Limb (tissue), 2 donors: Measurements from ENCODE around the gene USP53.
A peak's percentile ranks its signal among the peaks of the same experiment; 100 is the strongest.
"Not testable (repeated sequence)": the region's sequence is repeated elsewhere in the genome, so short reads cannot be mapped to it uniquely, and the experiment has no call there.

ENCODE experiments used
- DNase-seq, 2 donors: peaks; one replicate each; pipeline ENCODE4 v3.0.0-alpha.2; 2016; ENCODE audit errors: extremely low spot score in 2 of 2

USP53 gene

DNA sequence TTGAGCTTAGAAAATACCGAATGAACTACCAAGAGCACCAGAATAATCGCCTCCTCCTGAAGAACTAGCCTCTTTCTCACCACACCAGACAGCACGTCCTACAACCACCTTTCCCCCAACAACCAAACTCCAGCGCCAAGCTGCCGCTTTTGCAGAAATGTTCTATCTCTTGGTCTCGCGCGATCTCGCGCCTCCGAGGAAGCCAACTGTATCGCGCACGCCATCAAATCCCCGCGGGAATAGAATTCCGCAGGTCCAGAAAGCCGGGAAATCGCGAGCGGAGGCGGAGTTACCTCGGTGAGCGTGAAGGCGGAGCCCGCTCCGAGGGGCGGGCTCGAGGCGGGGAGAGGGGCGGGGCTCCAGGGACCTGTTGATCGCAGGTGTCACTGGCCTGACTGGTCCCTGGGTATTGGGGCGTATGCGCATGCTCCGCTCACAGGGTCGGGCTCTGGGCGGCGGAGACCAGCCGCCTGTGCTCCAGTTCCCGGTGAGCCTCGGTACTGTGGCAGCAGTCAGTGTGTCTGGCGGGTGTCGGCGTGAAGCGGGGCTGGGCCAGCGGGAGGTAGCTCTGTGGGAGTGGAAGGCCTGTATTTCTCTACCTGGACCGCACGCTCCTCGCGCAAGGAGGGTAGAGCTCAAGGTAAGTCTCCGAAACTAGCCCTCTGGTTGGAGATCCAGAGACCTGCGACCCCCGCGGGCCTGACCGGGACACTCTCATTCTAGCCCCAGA, at the start of gene USP53:
TSS of gene USP53 (plus strand) at position 480 of the 730 bp plus-strand sequence. CDS start 27,047 bp downstream, outside the sequence.
- peak; percentile 93 to 97 for DNase-seq

DNA sequence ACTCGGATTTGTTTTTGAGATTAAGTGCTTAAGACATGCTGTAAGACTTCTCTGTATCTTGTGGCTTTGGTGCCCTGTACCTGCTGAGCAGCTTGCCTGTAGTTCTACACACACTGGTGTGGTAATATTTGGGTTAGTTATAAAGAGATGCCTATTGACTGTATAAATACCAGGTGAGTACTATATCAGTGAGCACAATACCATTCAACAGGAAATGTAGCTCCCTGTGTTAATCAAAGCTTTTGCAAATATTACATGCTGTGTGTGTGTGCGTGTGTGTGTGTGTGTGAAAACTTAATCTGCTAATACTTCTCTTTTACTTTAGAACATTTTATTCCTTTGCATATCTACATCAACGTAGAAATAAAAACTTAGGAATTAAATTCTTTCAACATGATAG, 46.7 kb upstream of the USP53 start:
- no peak for DNase-seq

DNA sequence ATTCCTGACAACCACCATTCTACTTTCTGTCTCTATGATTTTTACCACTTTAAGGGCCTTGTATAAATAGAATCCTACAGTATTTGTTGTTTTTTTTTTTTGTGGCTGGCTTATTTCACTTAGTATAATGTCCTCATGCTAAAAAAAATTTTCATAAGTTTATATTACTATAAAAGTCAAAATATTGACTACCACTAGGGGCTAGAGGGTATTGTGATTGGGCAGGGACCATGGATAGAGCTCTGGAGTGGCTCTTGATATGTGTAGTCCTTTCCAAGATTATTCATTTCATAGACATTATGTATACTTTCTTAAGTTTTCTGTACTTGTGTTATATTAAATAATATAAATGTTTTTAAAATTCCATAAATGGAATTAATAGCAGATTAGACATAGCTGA, 42.3 kb upstream of the USP53 start:
- DNase-seq: no peak

DNA sequence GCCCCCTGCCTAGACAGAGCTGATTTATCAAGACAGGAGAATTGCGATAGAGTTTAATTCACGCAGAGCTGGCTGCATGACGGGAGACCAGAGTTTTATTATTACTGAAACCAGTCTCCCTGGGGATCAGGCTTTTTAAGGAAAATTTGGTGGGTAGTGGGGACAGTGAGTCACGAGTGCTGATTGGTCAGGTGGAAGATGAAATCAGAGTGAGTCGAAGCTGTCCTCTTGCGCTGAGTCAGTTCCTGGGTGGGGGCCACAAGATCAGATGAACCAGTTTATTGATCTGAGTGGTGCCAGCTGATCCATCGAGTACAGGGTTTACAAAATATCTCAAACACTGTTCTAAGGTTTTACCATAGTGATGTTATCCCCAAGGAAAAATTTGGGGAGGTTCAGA, 40.3 kb upstream of the USP53 start:
- DNase-seq: no peak

DNA sequence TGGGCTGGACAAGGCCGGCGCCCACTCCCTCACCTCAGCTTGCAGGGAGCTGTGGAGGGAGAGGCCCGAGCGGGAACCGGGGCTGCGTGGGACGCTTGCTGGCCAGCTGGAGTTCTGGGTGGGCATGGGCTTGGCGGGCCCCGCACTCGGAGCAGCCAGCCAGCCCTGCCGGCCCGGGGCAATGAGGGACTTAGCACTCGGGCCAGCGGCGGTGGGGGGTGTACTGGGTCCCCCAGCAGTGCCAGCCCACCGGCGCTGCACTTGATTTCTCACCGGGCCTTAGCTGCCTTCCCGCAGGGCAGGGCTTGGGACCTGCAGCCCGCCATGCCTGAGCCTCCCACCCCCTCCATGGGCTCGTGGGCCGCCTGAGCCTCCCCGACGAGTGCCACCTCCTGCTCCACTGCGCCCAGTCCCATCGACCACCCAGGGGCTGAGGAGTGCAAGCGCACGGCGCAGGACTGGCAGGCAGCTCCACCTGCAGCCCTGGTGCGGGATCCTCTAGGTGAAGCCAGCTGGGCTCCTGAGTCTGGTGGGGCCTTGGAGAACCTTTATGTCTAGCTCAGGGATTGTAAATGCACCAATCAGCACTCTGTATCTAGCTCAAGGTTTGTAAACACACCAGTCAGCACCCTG, 38.7 kb upstream of the USP53 start:
- not testable (repeated sequence) for DNase-seq

DNA sequence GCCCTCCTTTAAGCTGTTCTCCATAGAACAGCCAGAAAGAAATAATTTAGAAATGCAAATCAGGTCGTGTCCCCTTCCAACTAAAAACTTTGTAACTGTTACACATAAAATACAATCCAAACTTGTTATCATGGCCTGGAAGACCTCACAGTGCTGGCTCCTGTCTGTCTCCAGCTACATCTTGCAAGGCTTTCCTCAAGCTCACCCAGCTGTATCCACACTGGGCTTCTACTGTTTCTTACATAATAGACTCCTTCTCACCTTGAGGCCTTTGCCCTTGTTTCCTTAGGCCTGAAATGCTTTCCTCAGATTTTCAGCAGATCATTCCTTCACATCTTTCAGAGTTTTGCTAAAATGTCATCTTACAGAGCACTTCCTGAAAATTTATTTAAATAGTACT, 33.5 kb upstream of the USP53 start:
- no peak for DNase-seq

DNA sequence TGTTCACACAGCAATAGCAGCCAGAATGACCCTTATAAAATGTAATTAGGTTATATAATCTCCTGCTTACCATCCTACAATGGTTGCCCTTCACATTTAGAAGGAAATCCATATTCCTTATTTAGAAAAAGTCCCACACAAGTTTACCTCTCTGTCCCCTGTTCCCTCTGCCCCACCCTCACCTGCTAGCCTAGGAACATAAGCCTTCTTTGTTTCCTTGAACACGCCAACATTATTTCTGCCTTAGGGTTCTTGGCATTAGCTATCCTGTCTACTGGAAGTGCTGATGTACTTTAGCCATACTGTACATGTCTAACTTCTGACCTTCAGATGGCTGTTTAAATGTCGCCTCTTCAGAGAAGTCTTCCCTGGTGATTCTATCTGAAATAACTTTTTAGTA, 28.4 kb upstream of the USP53 start:
- no peak for DNase-seq

DNA sequence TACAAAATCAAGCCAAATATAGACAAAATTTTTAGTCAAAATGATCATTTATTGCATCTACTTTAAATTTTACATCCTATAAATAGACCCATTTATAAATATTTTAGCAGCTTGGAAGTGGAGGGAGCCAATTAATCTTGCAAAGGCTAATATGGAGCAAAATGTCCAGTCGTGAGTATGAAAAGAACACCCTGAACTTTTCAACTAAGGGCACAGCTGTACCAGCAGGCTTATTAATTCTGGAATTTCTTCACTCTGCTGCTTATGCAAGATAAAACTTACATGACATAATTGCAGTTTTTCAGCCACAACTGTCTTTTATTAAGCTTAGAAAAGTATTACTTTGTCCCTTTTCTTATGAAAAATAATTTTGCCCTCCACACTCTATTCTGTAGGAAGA, 22.9 kb upstream of the USP53 start:
- DNase-seq: peak in 1 of 2 donors; percentile 12

DNA sequence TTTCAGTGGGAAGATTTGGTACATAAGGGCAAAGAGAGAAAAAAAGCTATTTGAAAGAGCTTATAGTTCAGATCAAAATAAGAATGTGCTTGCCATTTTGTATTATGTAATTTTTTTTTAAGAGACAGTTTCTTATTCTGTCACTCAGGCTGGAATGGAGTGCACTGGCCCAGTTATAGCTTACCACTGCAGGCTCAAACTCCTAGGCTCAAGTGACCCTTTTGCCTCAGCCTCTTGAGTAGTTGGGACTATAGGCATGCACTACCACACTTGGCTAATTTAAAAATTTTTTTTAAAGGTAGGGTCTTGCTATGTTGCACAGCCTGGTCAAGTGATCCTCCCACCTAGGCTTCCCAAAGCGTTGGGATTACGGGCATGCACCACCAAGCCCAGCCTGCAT, 22.2 kb upstream of the USP53 start:
- DNase-seq: no peak

DNA sequence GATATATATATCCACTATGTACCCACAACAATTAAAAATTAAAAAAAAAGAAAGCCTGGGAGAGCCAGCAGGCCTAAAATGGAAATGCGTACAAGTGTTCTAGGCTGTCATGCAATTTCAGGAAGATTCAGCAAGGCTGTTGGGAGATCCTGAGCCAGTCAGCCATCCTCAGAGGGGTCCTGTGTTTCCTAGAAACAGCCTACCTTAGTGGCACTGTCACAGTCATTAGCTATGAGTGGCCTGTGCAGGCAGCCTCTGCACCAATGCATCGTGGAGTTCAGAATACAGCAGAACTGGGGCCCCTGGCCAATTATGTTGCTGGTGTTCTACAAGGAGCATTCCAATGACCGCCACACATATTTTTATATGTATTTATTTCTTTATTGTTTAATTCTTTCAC, 21.0 kb upstream of the USP53 start:
- DNase-seq: no peak

DNA sequence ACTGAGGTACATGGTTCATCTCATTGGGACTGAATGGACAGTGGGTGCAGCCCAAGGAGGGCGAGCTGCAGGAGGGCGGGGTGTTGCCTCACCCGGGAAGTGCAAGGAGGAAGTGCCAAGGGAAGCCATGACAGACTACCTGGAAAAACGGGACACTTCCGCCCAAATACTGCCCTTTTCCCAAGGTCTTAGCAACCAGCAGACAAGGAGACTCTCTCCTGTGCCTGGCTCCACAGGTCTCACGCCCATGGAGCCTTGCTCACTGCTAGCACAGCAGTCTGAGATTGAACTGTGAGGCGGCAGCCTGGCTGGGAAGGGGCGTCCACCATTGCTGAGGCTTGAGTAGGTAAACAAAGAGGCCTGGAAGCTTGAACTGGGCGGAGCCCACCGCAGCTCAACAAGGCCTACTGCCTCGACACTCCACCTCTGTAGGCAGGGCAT, 14.7 kb upstream of the USP53 start:
- no peak for DNase-seq

DNA sequence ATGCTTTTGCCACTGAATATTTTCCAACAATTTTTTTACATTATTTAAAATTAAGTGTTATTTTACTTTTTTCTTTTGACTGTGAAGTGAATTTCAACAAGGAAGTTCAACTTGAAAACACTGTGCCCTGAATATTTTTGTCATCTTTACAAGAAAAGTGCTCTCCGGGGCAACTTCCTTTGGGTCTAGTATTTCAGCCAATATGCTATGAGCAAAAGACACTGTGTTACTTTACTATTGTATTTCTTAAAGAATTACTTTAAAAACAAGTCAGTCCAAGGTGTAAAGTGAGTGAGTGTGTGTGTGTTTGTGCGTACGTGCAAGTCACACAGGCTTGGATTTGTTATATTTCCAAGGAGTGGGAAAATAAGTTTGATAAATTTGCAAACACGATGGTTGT, 7.6 kb upstream of the USP53 start:
- DNase-seq: peak in 1 of 2 donors; percentile 7

DNA sequence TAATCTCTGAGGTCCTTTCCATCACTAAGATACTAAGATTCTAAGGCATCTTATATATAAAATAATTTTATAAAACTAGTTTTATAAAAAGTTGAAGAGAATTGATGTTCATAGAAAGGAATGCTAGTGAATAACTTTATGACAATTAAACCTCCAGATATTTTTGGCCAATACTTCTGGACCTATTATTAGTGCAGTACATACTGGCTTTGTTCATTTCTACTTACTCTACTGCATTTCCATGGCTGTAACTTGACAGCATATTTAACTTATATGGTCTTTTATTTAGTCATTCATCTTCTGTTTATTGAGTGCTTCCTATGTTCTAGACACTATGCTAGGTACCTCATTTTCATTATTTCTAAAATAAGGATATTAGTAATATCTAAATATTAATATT, 6.8 kb upstream of the USP53 start:
- no peak for DNase-seq

DNA sequence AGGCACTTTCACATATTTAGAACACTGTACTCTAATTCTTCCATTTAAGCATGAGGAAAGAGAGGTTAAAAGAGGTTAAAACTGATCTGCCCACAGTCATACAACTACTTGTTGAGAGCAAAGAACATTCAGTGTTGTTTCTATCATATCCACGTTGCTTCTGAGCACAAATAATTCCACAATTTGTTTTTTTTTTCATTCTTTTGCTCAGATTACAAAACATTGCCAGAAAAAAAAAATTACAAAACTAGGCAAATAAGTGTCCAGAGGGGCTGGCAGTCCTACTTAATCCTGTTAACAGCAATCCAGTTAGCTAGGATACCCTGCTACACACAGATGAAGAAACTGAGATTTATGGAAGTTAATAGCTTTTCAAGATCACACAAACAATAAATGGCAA, 6.3 kb upstream of the USP53 start:
- DNase-seq: no peak

DNA sequence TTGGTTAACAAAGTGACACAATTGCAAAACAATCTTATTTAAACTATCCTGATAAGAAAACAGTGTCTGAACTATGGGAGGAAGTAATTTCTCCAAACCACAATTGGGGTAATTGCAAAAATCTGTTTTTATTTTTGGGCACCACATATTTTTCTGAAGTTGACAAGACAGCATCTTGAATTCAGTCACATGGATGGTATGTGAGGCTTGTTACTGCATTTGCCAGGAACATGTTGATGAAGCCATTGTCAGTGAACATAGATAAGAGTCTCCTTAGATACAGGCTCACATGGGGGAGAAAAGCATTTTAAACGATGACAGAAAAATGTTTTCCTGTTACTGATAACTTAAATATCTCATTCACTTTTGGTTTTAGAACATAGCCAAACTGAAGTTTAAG, 5.5 kb upstream of the USP53 start:
- DNase-seq: no peak

DNA sequence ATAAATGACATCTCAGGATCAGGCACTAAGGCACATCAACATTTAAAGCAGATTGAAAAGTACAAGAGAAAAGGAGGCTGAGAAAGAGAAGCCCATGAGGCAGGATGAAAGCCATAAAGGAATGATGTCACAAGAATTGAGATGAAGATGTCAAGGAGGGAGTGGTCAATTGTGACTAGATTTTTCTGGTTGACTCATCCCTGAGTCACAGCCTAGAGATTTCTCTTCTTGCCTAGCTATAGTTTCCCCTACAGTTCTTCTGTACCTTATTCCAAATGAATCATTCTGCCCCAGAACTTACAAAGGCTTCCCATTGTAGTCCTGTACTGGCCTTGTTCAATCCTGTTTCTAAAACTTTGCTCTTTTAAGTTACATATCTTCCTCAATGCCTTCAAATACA, 3.4 kb upstream of the USP53 start:
- DNase-seq: no peak

DNA sequence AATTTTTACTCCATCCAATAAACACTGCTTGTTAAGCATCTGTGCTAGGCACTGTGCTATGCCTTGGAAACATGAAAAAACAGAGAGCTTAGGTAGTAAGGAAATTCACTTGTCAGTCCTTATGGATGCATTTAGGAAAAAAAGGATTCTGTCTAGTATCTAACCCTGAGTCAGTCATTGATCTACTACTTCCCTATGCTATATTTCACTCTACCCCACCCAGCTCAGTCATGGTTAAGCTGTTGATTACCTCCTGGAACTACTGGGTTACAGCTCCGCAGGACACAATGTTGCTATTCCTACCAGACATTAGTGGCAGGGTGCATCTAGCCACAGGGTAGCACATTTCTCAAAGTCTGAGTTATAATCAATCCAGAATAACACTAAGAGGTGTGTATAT, 2.9 kb upstream of the USP53 start:
- no peak for DNase-seq

DNA sequence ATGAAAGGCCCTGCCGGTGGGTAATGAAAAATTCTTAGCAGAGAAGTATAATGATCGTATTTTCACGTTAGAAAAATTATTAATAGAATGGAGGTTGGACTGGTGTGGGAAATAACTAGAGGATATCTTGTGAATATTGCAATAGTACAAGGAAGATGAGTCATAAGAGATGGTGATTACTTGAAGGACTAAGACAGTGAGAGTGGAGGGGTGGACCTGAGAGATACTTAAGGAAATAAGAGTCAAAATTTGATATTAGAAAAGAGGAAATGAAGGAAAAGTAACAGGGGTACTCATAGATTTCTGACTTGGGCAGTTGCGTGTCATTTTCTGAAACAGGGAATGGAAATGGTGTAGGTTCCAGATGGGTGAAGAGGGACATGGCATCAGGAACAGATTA, 1.7 kb upstream of the USP53 start:
- DNase-seq: no peak

DNA sequence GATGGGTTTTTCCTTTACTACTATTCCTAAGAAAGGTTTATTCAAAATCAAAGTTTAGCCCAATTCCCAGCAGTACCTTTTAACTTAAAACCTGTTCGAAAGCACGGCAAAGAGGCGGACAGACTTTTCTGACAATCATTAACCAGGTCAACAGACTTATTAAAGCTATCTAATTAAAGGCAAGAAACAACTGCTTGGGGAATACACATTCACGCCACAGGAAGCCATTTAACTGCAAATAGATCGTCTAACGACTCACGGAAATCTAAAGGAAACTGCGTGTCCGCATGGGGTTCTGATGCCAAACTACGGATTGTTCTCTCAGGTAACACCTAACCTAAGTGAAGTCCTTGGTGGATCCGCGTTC, 663 bp upstream of the USP53 start:
- peak in 1 of 2 donors; percentile 40 for DNase-seq

DNA sequence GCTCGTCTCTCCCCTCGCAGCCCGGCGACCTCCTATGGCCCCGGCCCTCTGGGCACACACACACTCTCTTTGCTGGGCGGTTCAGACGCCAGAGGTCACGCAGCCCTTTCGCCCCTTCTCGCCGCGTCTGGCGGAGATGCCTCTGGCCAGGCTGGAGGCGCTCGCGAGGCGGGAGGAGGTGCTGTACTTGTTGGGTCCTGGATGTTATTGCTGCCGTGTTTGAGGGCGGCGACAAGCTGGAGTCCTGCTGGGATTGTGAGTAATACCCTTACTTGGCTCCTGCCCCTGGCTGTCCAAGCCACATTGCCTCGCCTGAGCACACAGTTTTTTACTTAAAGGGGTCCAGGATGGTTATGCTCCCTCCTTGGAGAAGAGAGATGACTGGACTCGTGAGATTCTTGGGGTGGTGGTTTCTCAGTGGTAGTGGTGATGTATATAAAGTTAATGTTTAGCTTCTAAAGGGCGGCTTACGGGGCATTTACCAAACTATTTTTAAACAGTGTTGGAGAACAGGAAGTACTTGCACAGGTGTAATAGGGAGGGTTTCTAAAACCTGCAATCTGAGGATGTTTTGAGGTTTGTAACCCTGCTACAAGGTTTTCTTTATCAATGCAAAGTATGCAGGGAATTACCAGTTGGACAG, 572 bp downstream of the USP53 start:
- DNase-seq: peak; percentile 60 to 80

DNA sequence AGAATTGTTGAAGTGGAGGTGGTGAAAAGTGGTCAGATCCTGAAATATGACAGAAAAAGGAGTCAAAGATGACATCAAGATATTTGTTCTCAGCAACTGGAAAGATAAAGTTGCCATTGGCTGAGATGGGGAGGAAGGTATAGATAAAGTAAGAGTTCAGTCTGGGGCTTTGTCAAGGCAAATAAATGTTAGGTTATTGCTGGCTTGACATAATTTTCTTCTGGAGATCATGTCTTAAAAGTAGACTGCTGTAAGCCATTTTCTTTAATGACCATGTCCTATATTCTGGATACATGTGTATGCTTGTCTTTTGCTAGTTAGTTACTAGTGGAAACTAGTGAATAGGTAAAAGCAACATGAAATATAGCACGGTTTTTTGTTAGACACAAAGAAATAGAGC, 5.6 kb downstream of the USP53 start:
- DNase-seq: no peak

DNA sequence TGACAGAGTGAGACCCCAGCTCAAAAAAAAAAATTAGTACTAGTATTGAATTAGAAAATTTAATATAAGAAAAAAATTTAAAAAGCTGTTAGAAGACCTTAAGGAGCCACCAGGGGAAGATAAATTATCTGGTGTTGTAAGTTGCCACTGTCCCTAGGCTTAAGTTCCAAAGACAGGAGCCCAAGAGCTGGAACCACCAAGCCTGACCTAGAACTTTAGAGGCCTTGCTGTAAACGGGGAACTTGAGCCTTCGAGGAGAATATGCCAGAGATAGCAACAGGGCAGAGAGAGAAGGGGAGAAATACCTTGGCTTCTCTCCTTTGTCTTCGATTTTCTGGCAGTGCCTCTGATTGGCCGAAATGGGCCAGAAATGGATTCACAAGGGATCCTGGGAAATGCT, 8.9 kb downstream of the USP53 start:
- DNase-seq: no peak

DNA sequence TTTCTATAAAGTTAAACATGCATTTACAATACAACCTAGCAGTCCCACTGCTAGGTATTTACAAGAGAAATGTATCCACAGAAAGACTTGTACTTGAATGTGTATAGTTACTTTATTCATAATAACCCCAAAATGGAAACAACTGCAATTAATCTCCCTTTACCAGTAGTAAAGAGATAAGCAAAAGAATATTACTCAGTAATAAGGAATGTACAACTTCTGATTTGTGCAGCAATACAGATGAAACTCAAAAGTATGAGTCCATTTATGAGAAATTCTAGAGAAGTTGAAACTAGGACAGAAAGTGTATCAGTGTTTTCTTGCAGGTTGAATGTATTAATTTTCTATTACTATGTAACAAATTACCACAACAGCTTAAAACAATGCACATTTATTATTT, 15.2 kb downstream of the USP53 start:
- no peak for DNase-seq
